A549 (cell line): ENCODE results near the gene NIT2. TPM values are rescaled to one million over a fixed set of nuclear protein-coding genes. Genes with fewer than 3 reads are reported as not detected.

Source experiments
- ATAC-seq, 2 experiments: fragments of 200-7000 bp in 1 of 2; fragments of >200 bp in 1 of 2; cut with Nextera tagmentation in 1 of 2; cut with Tn5 transposase in 1 of 2; 3 replicates each; pipeline versions ENCODE4 v1.8.0 to v1.9.1; 2018 to 2020; ENCODE audit warnings: mild to moderate bottlenecking in 1 of 2, moderate library complexity in 1 of 2
- CTCF ChIA-PET: fragments of 300-600 bp; sonication (Branson Sonifier 250); formaldehyde crosslinking; extraction: SDS; loops from one replicate; lab custom pipeline; 2021; ENCODE audit warnings: antibody characterized with exemption, inconsistent platforms; lab: Yijun Ruan, JAX
- POLR2A ChIA-PET: fragments of 350-600 bp; formaldehyde crosslinking; extraction: SDS; loops from one replicate; lab custom pipeline; 2021; ENCODE audit warnings: antibody characterized with exemption, inconsistent platforms; lab: Yijun Ruan, JAX
- DNase-seq, 2 experiments: peaks; one replicate each; pipeline versions ENCODE4 v3.0.0 to v3.0.0-alpha.2; 2011 to 2016; ENCODE audit warnings: low read depth in 1 of 2, low spot score in 1 of 2
- FAIRE-seq: peaks from 2 replicates; lab custom pipeline; 2011; peaks lifted over from hg19 to GRCh38; lab: Jason Lieb, UNC
- H3K27ac ChIP-seq, 2 experiments: fragments of >200 bp; sonication (Bioruptor Twin); formaldehyde crosslinking; 3 replicates each; pipeline ENCODE4 v1.5.1; 2016 to 2017
- H3K4me1 ChIP-seq: fragments of >200 bp; sonication (Bioruptor Twin); formaldehyde crosslinking; 3 replicates; pipeline ENCODE4 v1.6.1; 2016
- H3K4me2 ChIP-seq: fragments of >200 bp; sonication (Bioruptor Twin); formaldehyde crosslinking; 3 replicates; pipeline ENCODE4 v1.6.1; 2016
- H3K4me3 ChIP-seq: fragments of >200 bp; sonication (Bioruptor Twin); formaldehyde crosslinking; 3 replicates; pipeline ENCODE4 v1.5.1; 2016
- H3K9me3 ChIP-seq: fragments of >200 bp; sonication (Bioruptor Twin); formaldehyde crosslinking; 3 replicates; pipeline ENCODE4 v1.6.1; 2016
- ATOH8 ChIP-seq: fragments of 250-450 bp; sonication (Bioruptor Pico); IDR thresholded peaks from 2 replicates; pipeline ENCODE4 v1.5.0; 2020; ENCODE audit warnings: low read depth, mild to moderate bottlenecking, moderate library complexity
- BCL3 ChIP-seq: fragments of >200 bp; sonication (Bioruptor Twin); formaldehyde crosslinking; IDR thresholded peaks from 3 replicates; pipeline ENCODE4 v1.6.1; 2016
- CBX2 ChIP-seq: fragments of 200-600 bp; sonication (generic); IDR thresholded peaks from 2 replicates; pipeline ENCODE4 v1.6.1; 2016; ENCODE audit warnings: low read depth, mild to moderate bottlenecking, borderline replicate concordance
- CEBPB ChIP-seq, 2 experiments: fragments of >200 bp in 1 of 2; sonication (Bioruptor Twin) in 1 of 2; formaldehyde crosslinking in 1 of 2; IDR thresholded peaks; 2 replicates each; pipeline ENCODE4 v1.6.1; 2012 to 2016
- CHD2 ChIP-seq: fragments of 150-350 bp; IDR thresholded peaks from 2 replicates; pipeline ENCODE4 v1.6.1; 2014; ENCODE audit warnings: low read length; ENCODE audit not compliant: partially characterized antibody
- ESRRA ChIP-seq: fragments of 150-350 bp; IDR thresholded peaks from 2 replicates; pipeline ENCODE4 v1.6.1; 2014; ENCODE audit warnings: mild to moderate bottlenecking, low read length, borderline replicate concordance
- HEYL ChIP-seq: fragments of 250-450 bp; sonication (Bioruptor Pico); IDR thresholded peaks from 2 replicates; pipeline ENCODE4 v1.8.0; 2021; ENCODE audit warnings: mild to moderate bottlenecking, moderate library complexity
- HMGXB4 ChIP-seq: fragments of 250-450 bp; sonication (Bioruptor Pico); IDR thresholded peaks from 2 replicates; pipeline ENCODE4 v1.5.0; 2021; ENCODE audit warnings: mild to moderate bottlenecking, moderate library complexity, borderline replicate concordance
- HOXA7 ChIP-seq: fragments of 250-450 bp; sonication (Bioruptor Pico); IDR thresholded peaks from 2 replicates; pipeline ENCODE4 v1.5.0; 2020; ENCODE audit warnings: mild to moderate bottlenecking, moderate library complexity
- HOXB13 ChIP-seq: fragments of 250-450 bp; sonication (Bioruptor Pico); IDR thresholded peaks from 2 replicates; pipeline ENCODE4 v1.5.0; 2020; ENCODE audit warnings: low read depth, mild to moderate bottlenecking, moderate library complexity
- HOXB5 ChIP-seq: fragments of 250-450 bp; sonication (Bioruptor Pico); IDR thresholded peaks from 2 replicates; pipeline ENCODE4 v1.5.0; 2020; ENCODE audit warnings: mild to moderate bottlenecking, moderate library complexity
- KDM1A ChIP-seq: fragments of 200-600 bp; sonication (generic); IDR thresholded peaks from 2 replicates; pipeline ENCODE4 v1.6.1; 2016; ENCODE audit warnings: low read depth, mild to moderate bottlenecking
- KDM5A ChIP-seq: fragments of 200-600 bp; sonication (generic); IDR thresholded peaks from 2 replicates; pipeline ENCODE4 v1.6.1; 2016; ENCODE audit warnings: antibody characterized with exemption, mild to moderate bottlenecking
- MAFK ChIP-seq: fragments of 450-650 bp; IDR thresholded peaks from 2 replicates; pipeline ENCODE4 v1.6.1; 2014; ENCODE audit not compliant: partially characterized antibody
- MAZ ChIP-seq: fragments of 150-350 bp; IDR thresholded peaks from 2 replicates; pipeline ENCODE4 v1.6.1; 2014; ENCODE audit warnings: antibody characterized with exemption, low read depth, low read length, borderline replicate concordance
- MYC ChIP-seq: IDR thresholded peaks from 2 replicates; pipeline ENCODE4 v1.6.1; 2012; ENCODE audit warnings: mild to moderate bottlenecking, inconsistent platforms, low read length, improper control_type of control experiment, borderline replicate concordance
- NFE2L2 ChIP-seq: fragments of 150-350 bp; conservative IDR thresholded peaks from 2 replicates; pipeline ENCODE4 v1.6.1; 2014; ENCODE audit warnings: low read length
- POLR2A ChIP-seq: IDR thresholded peaks from 2 replicates; pipeline ENCODE4 v1.6.1; 2012; ENCODE audit warnings: mild to moderate bottlenecking, low read length
- RAD21 ChIP-seq, 2 experiments: fragments of >200 bp in 1 of 2; sonication (Bioruptor Twin) in 1 of 2; formaldehyde crosslinking in 1 of 2; IDR thresholded peaks in 1 of 2; conservative IDR thresholded peaks in 1 of 2; 2 replicates in 1 of 2; 3 replicates in 1 of 2; pipeline ENCODE4 v1.6.1; 2012 to 2018; ENCODE audit warnings: inconsistent platforms in 1 of 2
- RARB ChIP-seq: fragments of 250-450 bp; sonication (Bioruptor Pico); IDR thresholded peaks from 2 replicates; pipeline ENCODE4 v1.8.0; 2021; ENCODE audit warnings: mild to moderate bottlenecking, moderate library complexity
- RCOR1 ChIP-seq: fragments of 150-350 bp; IDR thresholded peaks from 2 replicates; pipeline ENCODE4 v1.6.1; 2014; ENCODE audit warnings: antibody characterized with exemption, low read length, low read depth
- REST ChIP-seq: fragments of 200-600 bp; sonication (generic); IDR thresholded peaks from 2 replicates; pipeline ENCODE4 v1.6.1; 2016; ENCODE audit warnings: antibody characterized with exemption, mild to moderate bottlenecking, moderate library complexity
- RNF2 ChIP-seq: fragments of 200-600 bp; sonication (generic); IDR thresholded peaks from 2 replicates; pipeline ENCODE4 v1.6.1; 2016; ENCODE audit warnings: low read depth, mild to moderate bottlenecking, antibody characterized with exemption, moderate library complexity, borderline replicate concordance
- SMC3 ChIP-seq: fragments of >200 bp; sonication (Bioruptor Twin); formaldehyde crosslinking; IDR thresholded peaks from 3 replicates; pipeline ENCODE4 v1.6.1; 2018; ENCODE audit warnings: inconsistent platforms
- SREBF2 ChIP-seq: fragments of 450-650 bp; IDR thresholded peaks from 2 replicates; pipeline ENCODE4 v1.6.1; 2014; ENCODE audit warnings: mild to moderate bottlenecking, moderate library complexity
- TFCP2L1 ChIP-seq: fragments of 250-450 bp; sonication (Bioruptor Pico); IDR thresholded peaks from 2 replicates; pipeline ENCODE4 v1.5.0; 2021; ENCODE audit warnings: mild to moderate bottlenecking
- TP53 ChIP-seq: fragments of 250-450 bp; sonication (Bioruptor Pico); IDR thresholded peaks from 2 replicates; pipeline ENCODE4 v1.5.0; 2021; ENCODE audit warnings: mild to moderate bottlenecking, moderate library complexity
- USF2 ChIP-seq: fragments of 450-650 bp; IDR thresholded peaks from 2 replicates; pipeline ENCODE4 v1.6.1; 2014; ENCODE audit warnings: antibody characterized with exemption
- ZC3H11A ChIP-seq: fragments of 450-650 bp; IDR thresholded peaks from 2 replicates; pipeline ENCODE4 v1.6.1; 2014; ENCODE audit warnings: antibody characterized with exemption, mild to moderate bottlenecking
- WGBS: methylation state at CpG from one replicate; pipeline ENCODE4 v1.1.6; 2017; ENCODE audit errors: missing lambda C conversion rate; 5-methylcytosine and 5-hydroxymethylcytosine counted together
- polyA plus RNA-seq, 4 experiments: library from polyadenylated mRNA; depleted of rRNA in 3 of 4; stranded (reverse); fragments of >200 nt; fragmentation: RNase III in 1 of 4; extraction: RNeasy Plus Mini Kit Qiagen cat#74134 plus additional on column Dnase treatment in 1 of 4; gene quantifications; 2 replicates in 3 of 4; 3 replicates in 1 of 4; pipeline ENCODE4 v1.2.3, GENCODE V29; 2011 to 2017

NIT2 gene
- polyA plus RNA-seq, 2 of the 4 experiments (the other 2 are of a cell fraction): 75.0 to 140 TPM

- FAIRE-seq (no peak), ATAC-seq (no peak; a peak in 2 of 6 replicates), DNase-seq (no peak)
- ChIA-PET CTCF (interaction anchor here (0.7 to 5.9 kb wide), 5 partner anchors 18 to 491 kb away, joined by 3 to 34 read pairs (median 3); no protein-coding TSS in a partner anchor), POLR2A (interaction anchor here (0.5 to 3.0 kb wide), 3 partner anchors 10 to 502 kb away, joined by 4 to 20 read pairs (median 4); partner anchors contain the start of genes LNP1 and TOMM70)
- WGBS: 59% methylated on average over 14 of the region's 14 CpGs
- Histone ChIP-seq H3K4me1 (peaks cover 12% of the 10 kb centered on the region), H3K4me3 (peak overlapping the region; percentile 93), H3K4me2 (peak overlapping the region; percentile 72), H3K27ac (peak overlapping the region; percentile 94 to 96), H3K9me3 (no peaks in the 10 kb centered on the region)
- TF ChIP-seq MYC (no peak), SMC3 (no peak), TFCP2L1 (CRISPR knock-in tag) (no peak), CBX2 (no peak), HEYL (CRISPR knock-in tag) (no peak), CHD2 (no peak), HOXA7 (CRISPR knock-in tag) (no peak), ESRRA (no peak), MAZ (no peak), HMGXB4 (no peak), REST (no peak), MAFK (no peak), KDM5A (no peak), POLR2A (no peak), USF2 (no peak), CEBPB (IDR thresholded peaks at IDR 0.05) (no peak), KDM1A (no peak), RCOR1 (no peak)
Observed at GRCh38 chr3:100333970-100334487, 528 bp upstream of the NIT2 start.

- DNase-seq (peak; percentile 26 to 53), ATAC-seq (peak; percentile 37 to 65; a peak in 4 of 6 replicates), FAIRE-seq (no peak)
- Histone ChIP-seq H3K27ac (peak overlapping the region; percentile 94 to 96), H3K4me1 (peaks cover 12% of the 10 kb centered on the region), H3K9me3 (no peaks in the 10 kb centered on the region), H3K4me2 (peak overlapping the region; percentile 72), H3K4me3 (peak overlapping the region; percentile 93)
- 74% methylated on average over 14 of the region's 14 CpGs for WGBS
- CTCF ChIA-PET: interaction anchor here (0.9 to 5.9 kb wide), 3 partner anchors 19 to 58 kb away, joined by 3 to 34 read pairs (median 4); no protein-coding TSS in a partner anchor
- TF ChIP-seq TFCP2L1 (CRISPR knock-in tag): no peak
- TF ChIP-seq ZC3H11A: no peak
- no peak for TF ChIP-seq HOXB5 (CRISPR knock-in tag)
- no peak for TF ChIP-seq TP53 (CRISPR knock-in tag)
- no peak for TF ChIP-seq ATOH8
- no peak for TF ChIP-seq CEBPB (IDR thresholded peaks at IDR 0.05)
- no peak for TF ChIP-seq RARB
- no peak for TF ChIP-seq HOXB13 (CRISPR knock-in tag)
- no peak for TF ChIP-seq SREBF2
- TF ChIP-seq RNF2: no peak
- no peak for TF ChIP-seq RAD21 (conservative IDR thresholded peaks at IDR 0.05 in 1 of 2, IDR thresholded peaks at IDR 0.05 in 1 of 2)
- no peak for TF ChIP-seq NFE2L2
- TF ChIP-seq BCL3: no peak
- POLR2A ChIA-PET: interaction anchor here (0.8 to 3.0 kb wide), 4 partner anchors 8 to 375 kb away, joined by 3 to 20 read pairs (median 3); partner anchors contain the start of genes LNP1 and TOMM70
Observed at GRCh38 chr3:100335434-100335833, 877 bp downstream of the NIT2 start.
